ENCODE data around the gene LCNL1. TPM values are rescaled to one million over a fixed set of nuclear protein-coding genes. Genes with fewer than 3 reads are reported as not detected.

LCNL1 gene
- total and polyA plus RNA-seq, 10 of the 15 experiments (the other 5 are each of a cell fraction or from before 2014, with no cell fraction given), result not detected

- Histone ChIP-seq H3K9me3 (replicated peaks; ENCODE audit: control insufficient read depth, insufficient read depth, low read length) (no peaks in the 10 kb centered on the region), H3K27ac (ENCODE audit: control insufficient read depth, insufficient read depth) (no peak overlapping the region), H3K79me2 (ENCODE audit: control insufficient read depth, insufficient read depth, low read length) (no peaks in the 10 kb centered on the region), H3K4me2 (ENCODE audit: control insufficient read depth, insufficient read depth) (no peak overlapping the region), H3K27me3 (replicated peaks in 1 of 2; ENCODE audit: control insufficient read depth in 2 of 2, insufficient read depth in 2 of 2, low read length in 1 of 2) (peaks cover 0 to 2% of the 10 kb centered on the region in 2 experiments; a peak in 2 of 4 replicates), H3K9ac (ENCODE audit: control insufficient read depth, insufficient read depth, low read length) (no peak overlapping the region), H3K36me3 (ENCODE audit: control insufficient read depth in 2 of 2, insufficient read depth in 2 of 2, low read length in 1 of 2) (no peaks in the 10 kb centered on the region), H4K20me1 (ENCODE audit: control insufficient read depth, insufficient read depth) (no peaks in the 10 kb centered on the region), H3K4me3 (no peak overlapping the region), H2AFZ (ENCODE audit: control insufficient read depth, low read depth, low read length) (no peak overlapping the region), H3K4me1 (ENCODE audit: control insufficient read depth, insufficient read depth, low read length) (peaks cover 27% of the 10 kb centered on the region)
- intact Hi-C loops (cut with micrococcal nuclease; ENCODE audit: unreplicated experiment), result no loop called here
- TF ChIP-seq NR2F1 (conservative IDR thresholded peaks at IDR 0.05) (no peak), RCOR1 (conservative IDR thresholded peaks at IDR 0.05; ENCODE audit: low read depth, low read length) (no peak), SKIL (IDR thresholded peaks at IDR 0.05; ENCODE audit: low read depth, poor library complexity, severe bottlenecking) (no peak), POU2F2 (IDR thresholded peaks at IDR 0.05; ENCODE audit: borderline replicate concordance, low read depth, low read length) (no peak), NRF1 (conservative IDR thresholded peaks at IDR 0.05; ENCODE audit: low read depth, low read length) (no peak)
- 71% methylated on average over 4 of the region's 4 CpGs for WGBS (ENCODE audit: insufficient coverage, insufficient replicate concordance, low lambda C conversion rate, missing lambda C conversion rate)
- ChIA-PET SMC1A (ENCODE audit: uncharacterized antibody, unreplicated experiment) (interaction anchor here (1.8 kb wide), 1 partner anchor 79 kb away, joined by 6 read pairs; no protein-coding TSS in a partner anchor), RAD21 (ENCODE audit: unreplicated experiment) (interaction anchor here (0.9 to 1.0 kb wide), 2 partner anchors 79 to 162 kb away, joined by 3 read pairs; partner anchors contain the start of genes ANAPC2 and SSNA1), POLR2A (interaction anchor here (0.6 to 1.4 kb wide), 2 partner anchors 9 to 30 kb away, joined by 3 to 4 read pairs; partner anchors contain the start of gene CLIC3), CTCF (interaction anchor here (1.1 to 2.9 kb wide), 5 partner anchors 8 to 239 kb away, joined by 4 to 19 read pairs (median 5); partner anchors contain the start of gene AJM1)
- DNase-seq (ENCODE audit: low read depth, low spot score) (no peak), ATAC-seq (no peak), FAIRE-seq (no peak)
- in situ Hi-C loops (cut with MboI), result no loop called here
- BruUV-seq (replicated peaks), result no TSS peak
Measured at GRCh38 chr9:137026828-137027227, 44.0 kb downstream of the LCNL1 start.
